ENCODE results near the gene OTOP2.

The OTOP2 gene

GRCh38 chr17:74923538-74924249, 379 bp upstream of the OTOP2 start:
- DNase-seq: peak; percentile 88
- peak; percentile 13 for ATAC-seq

- DNase-seq (no peak), ATAC-seq (no peak)
Measured at GRCh38 chr17:74925242-74925641, 1.2 kb downstream of the OTOP2 start.

DNA sequence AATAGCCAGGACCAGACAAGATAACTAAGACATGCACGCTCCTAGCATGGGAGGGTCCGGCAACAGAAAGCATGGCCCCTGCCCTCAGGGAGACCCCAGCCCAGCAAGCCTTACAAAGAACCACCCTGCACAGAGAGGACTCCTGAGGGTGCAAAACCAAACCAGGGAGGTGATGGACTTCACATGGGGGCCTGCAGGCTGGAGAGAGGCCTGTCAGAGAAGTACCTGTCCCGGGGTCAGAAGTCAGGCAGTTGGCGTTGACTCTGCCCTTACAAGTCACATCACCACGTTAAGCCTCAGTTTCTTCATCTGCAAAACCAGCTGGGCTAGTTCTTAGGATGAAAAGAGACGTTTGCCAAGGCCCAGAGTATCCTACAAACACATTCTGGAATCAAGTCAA, 4.7 kb downstream of the OTOP2 start:
- DNase-seq (no peak), ATAC-seq (no peak)

GRCh38 chr17:74930535-74931036, 6.5 kb downstream of the OTOP2 start:
- no peak for DNase-seq
- no peak for ATAC-seq

DNA sequence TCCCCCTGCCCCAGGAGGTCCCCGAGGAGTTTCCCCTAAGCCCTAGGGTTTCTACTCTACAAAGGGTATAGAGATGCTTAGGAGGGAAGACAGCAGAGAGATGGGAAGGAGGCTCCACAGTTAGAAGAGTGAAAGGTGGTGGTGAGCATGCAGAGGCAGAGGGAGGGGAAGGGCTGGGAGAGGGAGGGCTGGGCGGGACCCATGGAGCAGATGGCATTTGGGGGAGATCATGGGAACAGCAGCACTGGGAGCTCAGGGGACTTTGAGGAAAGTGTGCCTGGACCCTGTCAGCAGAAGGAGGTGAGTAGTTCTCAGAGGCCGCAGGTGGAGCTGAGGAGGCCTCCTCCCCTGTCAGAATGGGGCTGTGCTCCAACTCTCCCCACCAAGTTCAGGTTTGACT, 11.0 kb downstream of the OTOP2 start:
- ATAC-seq (no peak), DNase-seq (no peak)

- DNase-seq: no peak
Measured at GRCh38 chr17:74935585-74936469, 11.8 kb downstream of the OTOP2 start, which contains the start of gene OTOP3. Gene OTOP3 (plus strand): TSS chr17:74935898. CDS start chr17:74935922, 24 bp downstream.

GRCh38 chr17:74936470-74936799, 12.4 kb downstream of the OTOP2 start:
- ATAC-seq: no peak
- no peak for DNase-seq

More at GRCh38 chr17:74935585-74936469, 11.8 kb downstream of the OTOP2 start, which contains the start of gene OTOP3:
- ATAC-seq: no peak

DNA sequence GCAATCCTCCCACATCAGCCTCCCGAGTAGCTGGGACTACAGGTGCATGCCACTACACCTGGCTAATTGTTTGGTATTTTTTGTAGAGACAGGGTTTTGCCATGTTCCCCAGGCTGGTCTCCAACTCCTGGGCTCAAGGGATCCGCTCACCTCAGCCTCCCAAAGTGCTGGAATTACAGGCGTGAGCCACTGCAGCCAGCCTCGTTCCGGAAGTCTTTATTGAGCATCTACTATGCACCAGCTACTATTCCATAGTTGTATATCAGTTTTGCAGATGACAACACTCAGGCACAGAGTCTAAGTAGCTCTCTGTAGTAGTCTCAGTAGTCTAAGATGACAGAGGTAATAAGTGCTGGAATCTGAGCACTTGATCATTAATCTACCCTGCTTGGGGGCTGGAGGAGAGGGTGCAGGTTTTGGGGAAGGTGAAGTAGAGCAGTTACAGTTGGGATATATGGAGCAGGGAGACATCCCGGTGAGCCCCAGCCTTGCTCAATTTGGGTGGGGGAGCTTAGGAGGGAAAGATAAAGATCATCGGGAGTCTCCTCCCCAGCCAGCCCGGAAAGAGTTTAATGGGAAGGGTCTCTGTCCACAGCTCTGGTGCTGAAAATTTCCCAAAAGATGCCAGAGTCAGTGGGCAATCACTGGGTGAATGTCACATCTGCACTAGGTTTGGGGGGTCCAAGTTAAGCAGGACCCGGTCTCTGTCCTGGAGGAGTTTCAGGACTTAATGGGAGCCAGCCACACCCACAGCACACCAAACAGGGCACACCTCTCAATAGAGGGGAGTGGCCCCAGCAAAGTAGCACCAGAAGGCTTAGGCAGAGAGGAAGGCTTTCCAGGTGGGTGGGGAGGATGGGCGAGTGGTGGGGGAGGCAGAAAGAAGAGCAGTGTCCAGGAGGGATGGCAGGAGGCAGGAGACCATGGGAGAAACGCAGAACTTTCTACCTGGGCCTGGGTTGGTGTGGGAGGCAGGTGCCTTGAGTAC, 13.3 kb downstream of the OTOP2 start:
- ATAC-seq: no peak
- DNase-seq: no peak

GRCh38 chr17:74938194-74938950, 14.3 kb downstream of the OTOP2 start:
- no peak for DNase-seq
- no peak for ATAC-seq

GRCh38 chr17:74939534-74939933, 15.5 kb downstream of the OTOP2 start:
- DNase-seq (no peak), ATAC-seq (no peak)

GRCh38 chr17:74941128-74941725, 17.2 kb downstream of the OTOP2 start:
- DNase-seq: no peak
- no peak for ATAC-seq

DNA sequence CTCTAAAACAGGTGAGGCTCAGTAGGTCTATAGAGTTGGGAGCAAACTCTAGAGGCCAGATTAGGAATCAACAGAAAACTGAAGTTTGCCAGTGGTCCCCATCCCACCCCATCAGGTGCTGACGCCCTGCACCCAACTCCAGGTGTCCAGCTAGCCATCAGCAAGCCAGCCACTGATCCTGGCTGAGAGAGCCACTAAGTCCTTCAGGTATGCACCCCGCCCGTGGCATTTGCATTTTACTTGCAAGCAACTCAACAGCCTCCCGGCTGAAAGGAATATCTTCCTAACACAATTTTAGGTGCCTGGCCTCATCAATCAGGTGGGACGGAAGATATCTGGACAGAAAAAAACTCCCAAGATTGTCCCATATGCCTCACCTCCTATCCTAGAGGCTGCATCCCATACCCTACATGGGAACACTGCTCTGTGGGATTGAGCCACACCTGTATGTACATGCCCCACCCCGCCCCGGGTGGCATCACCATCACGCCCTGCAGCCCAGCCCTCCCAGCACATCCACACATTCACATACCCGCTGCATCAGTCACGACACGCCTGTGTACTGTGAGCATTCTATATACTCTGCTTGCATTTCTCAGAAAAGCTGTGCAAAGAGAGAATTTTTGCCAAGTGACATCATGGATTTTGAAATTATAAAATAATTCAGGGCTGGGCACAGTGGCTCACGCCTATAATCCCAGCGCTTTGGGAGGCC, 19.9 kb downstream of the OTOP2 start:
- no peak for DNase-seq

GRCh38 chr17:74945543-74945942, 21.5 kb downstream of the OTOP2 start:
- DNase-seq (no peak), ATAC-seq (no peak)

More for the DNA sequence above, 19.9 kb downstream of the OTOP2 start:
- ATAC-seq: no peak

DNA sequence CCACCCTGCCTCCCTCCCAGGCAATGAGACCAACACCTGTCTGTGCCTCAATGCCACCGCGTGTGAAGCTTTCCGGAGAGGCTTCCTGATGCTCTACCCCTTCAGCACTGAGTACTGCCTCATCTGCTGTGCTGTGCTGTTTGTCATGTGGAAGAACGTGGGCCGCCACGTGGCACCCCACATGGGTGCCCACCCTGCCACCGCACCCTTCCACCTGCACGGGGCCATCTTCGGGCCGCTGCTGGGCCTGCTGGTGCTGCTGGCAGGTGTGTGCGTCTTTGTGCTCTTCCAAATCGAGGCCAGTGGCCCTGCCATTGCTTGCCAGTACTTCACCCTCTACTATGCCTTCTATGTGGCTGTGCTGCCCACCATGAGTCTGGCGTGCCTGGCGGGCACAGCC, 22.6 kb downstream of the OTOP2 start:
- DNase-seq (no peak), ATAC-seq (no peak)

DNA sequence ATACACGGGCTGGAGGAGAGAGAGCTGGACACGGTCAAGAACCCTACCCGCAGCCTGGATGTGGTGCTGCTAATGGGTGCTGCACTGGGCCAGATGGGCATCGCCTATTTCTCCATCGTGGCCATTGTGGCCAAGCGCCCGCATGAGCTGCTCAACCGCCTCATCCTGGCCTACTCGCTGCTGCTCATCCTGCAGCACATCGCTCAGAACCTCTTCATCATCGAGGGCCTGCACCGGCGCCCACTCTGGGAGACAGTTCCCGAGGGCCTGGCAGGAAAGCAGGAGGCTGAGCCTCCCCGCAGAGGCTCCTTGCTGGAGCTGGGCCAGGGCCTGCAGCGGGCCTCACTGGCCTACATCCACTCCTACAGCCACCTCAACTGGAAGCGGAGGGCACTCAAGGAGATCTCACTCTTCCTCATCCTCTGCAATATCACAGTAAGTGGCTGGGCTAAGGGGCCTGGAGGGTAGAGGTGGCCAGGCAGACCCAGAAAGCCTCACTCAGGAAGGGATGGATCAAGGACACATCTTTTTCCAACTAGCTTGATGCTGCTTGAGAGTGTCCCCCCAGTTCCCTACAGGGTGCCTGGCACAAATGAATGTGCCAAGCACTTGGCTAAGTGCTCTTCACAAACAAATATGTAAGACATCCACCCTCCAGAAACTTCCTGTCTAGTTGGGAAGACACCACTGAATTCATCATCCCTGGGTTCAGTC, 23.1 kb downstream of the OTOP2 start:
- no peak for DNase-seq
- no peak for ATAC-seq

DNA sequence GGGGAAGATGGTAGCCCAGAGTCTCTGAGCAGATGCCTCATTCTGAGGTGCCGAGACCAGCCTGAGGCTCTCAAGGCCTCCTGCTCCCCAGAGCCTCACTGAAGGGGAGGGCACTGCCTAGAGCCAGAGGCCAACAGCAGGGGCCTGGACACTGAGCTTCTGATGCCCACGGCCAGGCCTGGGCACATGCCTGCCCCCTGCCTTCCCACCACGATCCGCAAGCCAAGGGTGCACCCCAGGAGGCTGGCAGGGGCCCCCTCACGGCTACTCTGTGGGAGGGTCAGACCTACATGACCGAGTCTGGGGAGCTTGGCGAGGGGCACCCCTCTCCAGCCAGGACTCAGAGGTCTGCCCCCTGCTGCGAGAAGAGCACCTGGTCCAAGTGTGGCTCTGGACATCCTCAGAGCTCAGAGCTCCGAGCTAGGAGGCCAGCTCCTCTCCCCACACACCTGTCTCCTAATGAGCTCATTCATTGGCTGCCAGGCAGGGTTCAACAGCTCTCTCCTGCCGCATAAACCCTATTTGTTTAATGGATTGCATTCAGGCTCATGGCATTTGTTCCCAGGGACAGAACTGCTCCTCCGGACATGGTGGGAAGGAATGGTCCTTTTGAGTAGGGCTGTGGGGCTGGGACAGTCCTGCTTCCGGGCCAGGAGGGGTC, 25.5 kb downstream of the OTOP2 start:
- DNase-seq (no peak), ATAC-seq (no peak)

DNA sequence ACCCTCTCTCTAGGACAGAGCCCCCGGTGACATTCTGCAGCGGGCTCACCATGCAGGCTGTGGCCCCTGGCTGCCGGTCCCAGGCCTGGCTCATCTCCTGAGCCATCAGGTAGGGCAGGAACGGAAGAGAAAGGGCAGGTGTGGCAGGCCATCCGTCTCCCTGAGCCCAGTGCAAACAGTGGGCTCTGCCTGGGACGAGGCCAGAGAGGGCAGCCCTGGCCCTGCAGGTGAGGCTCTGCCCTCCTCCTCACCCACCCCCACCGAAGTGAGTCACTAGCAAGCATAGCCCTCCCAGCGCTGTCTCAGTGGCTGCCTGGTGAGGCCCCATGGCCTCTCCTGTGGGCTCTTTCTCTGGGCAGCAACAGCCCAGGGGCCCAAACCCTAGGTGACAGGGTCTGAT, 26.1 kb downstream of the OTOP2 start:
- DNase-seq (no peak), ATAC-seq (no peak)

GRCh38 chr17:74951065-74951464, 27.0 kb downstream of the OTOP2 start:
- DNase-seq: no peak
- no peak for ATAC-seq

Measured in stimulated activated naive CD8-positive, alpha-beta T cell treated with anti-CD3 and anti-CD28 coated beads, Interleukin-15, Interleukin-2, amounts not matched to agents 100 U/mL and 50 U/mL, for 24 hours (primary cell).